Measurements from ENCODE around the gene PLCG1.
"Not testable (repeated sequence)": the region's sequence is repeated elsewhere in the genome, so short reads cannot be mapped to it uniquely, and the experiment has no call there.

PLCG1 gene

GRCh38 chr20:41125530-41126457, 11.5 kb upstream of the PLCG1 start:
- DNase-seq: no peak

DNA sequence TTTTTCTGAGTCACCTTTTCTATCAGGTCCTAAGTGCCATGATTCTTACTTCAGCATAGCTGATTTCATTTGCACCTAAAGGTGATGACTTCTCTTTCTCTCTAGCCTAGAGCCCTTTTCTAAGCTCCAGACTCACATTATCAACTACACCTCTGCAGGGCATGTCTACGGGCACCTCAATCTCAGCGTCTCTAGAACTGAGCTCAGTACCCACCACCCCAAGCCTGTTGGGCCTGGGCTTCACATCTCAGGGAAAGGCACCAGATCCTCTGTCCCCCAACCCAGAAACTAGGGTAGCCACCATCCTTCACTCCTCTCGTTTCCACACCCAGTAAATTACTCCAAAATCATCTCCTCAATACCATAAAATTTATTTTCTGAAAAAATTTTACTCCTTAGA, 10.6 kb upstream of the PLCG1 start:
- DNase-seq: no peak

GRCh38 chr20:41128317-41128716, 9.0 kb upstream of the PLCG1 start:
- DNase-seq: not testable (repeated sequence)

DNA sequence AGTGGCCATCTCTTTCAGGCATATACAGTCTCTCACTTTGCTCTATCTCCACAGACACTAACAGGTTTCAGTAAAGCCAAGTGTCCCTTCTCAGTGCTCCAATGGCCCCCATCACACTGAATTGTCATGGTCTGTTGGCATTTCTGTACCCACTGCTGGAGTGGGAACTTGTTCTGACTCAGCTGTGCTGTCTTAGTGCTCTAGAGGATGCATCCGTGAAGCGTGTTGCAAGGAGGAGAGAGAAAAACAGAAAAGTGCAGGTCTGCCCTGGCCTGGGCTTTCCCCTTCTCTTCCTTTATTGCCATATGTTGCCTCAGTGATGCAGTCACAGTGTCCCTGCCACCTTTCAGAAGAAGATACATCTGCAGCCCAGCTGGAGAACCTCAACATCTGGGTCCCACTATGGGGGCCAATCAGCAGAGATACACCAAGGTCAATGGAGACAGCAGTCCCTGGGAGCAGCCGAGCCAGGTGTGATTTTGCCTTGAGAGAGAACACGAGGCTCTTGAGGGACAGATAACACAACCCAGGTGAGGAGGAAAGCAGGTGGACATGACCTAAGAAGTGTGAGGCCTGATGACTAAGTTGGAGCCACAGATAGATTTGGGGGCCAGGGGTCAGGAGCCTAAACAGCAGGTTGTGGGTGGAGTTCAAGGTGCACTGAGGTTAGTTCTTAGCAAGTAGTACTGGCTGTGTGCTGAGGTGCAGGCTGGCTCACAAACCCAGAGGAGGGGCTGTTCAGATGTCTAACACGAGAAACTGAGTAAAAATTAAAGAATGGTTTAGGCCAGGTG, 5.6 kb upstream of the PLCG1 start:
- DNase-seq: no peak

- DNase-seq: not testable (repeated sequence)
Observed at GRCh38 chr20:41132388-41132775, 5.0 kb upstream of the PLCG1 start.

DNA sequence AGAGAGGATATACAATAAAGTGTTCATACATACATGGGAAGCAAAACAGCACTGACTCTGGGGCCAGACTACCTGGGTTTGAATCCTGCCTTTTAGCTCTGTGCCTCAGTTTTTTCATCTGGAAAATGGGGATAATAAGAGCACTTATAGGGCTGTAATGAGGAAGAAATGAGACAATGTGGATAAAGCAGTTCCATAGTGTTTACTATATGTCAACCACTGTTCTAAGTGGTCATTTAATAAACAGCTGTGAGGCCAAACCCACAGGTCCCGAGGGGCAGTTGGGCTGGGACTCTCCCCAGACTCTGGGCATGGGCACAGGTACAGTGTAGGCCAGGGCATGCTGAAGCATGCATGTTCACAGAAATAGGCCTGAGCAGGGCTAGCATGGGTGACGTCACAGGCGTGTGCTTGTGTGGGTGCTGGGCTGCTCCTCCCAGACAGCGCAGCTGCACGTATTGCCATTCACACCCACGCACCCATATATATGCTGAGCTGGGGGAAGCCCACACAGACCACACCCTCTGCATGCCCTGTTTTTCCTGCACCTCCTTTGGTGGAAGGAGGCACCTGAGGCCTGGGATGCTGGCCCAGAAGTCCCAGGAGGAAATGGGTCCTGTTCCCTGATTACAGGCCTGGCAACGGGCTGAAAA, 3.5 kb upstream of the PLCG1 start:
- DNase-seq: peak; percentile 9

DNA sequence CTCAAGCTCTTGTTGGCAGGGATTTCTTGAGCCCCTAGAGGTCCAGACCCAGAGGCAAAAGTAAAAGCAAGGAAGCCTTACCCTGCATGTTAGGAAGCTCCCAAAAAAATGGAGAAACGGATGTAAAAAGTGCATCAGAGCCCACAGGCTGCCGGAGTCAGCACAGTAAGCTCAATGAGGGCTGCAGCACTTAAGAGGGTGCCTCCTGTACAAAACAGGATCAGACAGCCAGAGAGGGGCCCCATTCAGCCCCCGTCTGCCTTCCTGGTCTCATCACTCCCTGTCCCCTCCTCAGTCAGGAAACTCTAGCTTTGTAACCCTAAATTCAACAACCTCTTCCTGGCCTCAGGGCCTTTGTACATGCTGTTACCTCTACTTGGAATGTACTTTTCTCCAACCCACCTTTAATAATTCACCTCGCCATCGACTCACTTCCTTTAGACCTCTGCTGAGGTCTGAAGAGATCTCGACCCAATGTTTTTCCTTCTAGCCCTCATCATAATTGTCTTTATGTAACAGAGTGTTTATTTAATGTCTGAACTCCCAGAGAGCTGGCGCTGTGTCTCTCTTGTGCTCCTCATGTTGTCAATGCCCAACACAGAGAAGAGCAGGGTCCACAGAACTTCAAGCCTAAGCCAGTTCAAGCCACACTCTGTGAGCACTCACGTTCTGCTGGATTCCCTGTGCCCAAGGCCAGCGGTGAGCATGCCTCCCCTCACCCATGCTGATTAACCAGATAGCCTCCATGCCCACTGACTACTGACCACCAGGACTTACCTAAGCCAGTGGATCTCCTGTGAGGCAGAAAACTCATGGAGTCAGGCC, 2.8 kb upstream of the PLCG1 start:
- no peak for DNase-seq

GRCh38 chr20:41135187-41135887, 2.0 kb upstream of the PLCG1 start:
- peak; percentile 57 for DNase-seq

GRCh38 chr20:41135888-41136679, 1.3 kb upstream of the PLCG1 start:
- no peak for DNase-seq

DNA sequence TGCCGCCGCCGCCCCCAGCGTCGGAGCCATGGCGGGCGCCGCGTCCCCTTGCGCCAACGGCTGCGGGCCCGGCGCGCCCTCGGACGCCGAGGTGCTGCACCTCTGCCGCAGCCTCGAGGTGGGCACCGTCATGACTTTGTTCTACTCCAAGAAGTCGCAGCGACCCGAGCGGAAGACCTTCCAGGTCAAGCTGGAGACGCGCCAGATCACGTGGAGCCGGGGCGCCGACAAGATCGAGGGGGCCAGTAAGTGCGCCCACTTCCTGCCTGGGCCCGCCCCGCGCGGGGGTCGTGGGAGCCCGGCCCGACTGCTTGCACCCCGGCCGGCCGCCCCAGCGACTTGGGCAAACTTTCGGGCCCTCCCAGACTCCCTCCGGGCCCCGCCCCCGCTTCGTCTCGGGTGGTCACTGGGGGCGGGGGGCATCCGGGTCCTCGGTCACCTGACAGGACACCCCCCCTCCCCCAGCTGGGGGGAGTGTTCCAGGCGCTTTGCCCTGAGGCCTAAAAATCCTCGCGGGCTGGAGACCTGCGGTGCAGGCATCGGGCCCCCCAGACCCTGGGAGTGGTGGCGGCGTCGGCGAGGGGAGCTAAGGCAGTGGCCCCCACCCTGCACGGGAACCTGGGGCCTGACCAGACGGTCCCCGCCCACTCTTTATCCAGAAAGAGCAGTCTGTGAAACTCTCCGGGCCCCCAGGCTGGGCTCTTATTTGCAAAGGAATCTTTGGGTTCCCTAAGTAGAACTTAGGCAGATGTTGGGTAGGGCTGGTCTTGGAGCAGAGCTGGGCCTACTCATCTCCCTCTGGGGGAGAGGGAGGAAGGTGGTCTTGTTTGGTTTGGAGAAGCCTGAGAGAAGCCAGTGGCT, 501 bp downstream of the PLCG1 start:
- peak; percentile 72 for DNase-seq

GRCh38 chr20:41138475-41139226, 1.3 kb downstream of the PLCG1 start:
- DNase-seq: peak; percentile 2

GRCh38 chr20:41139227-41140093, 2.1 kb downstream of the PLCG1 start:
- DNase-seq: no peak

- no peak for DNase-seq
Observed at GRCh38 chr20:41140226-41141133, 3.1 kb downstream of the PLCG1 start.

DNA sequence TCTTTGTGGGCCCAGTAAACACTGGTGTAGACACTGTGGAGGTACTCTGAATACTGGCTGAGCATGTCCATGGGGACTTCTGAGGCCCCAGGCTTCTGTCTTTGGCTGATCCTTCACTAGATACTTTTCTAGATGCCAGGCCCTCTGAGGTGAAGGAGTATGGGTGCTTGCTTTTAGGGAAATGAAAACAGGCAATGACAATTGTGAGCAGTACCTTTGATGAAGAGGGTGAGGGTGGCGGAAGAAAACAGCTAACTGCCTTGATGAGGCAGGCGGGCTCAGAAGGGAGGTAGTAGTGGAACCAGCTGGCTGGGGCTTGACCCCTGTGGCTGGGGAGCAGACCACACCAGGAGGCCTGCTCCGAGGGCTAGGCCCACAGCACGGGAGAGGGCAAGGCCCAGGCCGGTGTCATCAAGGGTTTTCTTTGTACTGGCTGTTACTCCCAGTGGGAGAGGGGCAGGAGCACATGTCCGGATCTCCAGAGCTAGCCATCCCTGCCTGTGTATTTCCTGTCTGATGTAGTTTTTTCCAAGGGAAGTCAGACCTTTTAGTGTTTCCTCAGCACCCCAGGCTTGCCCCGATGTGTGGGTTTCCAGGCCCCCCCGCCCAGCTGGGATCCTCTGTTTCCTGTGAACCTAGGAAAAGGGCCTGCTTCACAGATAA, 3.9 kb downstream of the PLCG1 start:
- DNase-seq: no peak

GRCh38 chr20:41142245-41142644, 4.9 kb downstream of the PLCG1 start:
- no peak for DNase-seq

- DNase-seq: no peak
Observed at GRCh38 chr20:41142919-41143318, 5.6 kb downstream of the PLCG1 start.

- no peak for DNase-seq
Observed at GRCh38 chr20:41143354-41143753, 6.0 kb downstream of the PLCG1 start.

Measured in NCI-H69 (cell line).